Adrenal gland (tissue), 5 donors: ENCODE measurements around the gene MAP3K7.

ENCODE experiments used
- CTCF ChIP-seq, 6 experiments: fragments of 450-650 bp in 4 of 6; fragments of 200-600 bp in 2 of 6; sonication (generic) in 1 of 6; IDR thresholded peaks; 1 replicate in 5 of 6; 2 replicates in 1 of 6; pipeline versions ENCODE4 v1.5.1 to v1.8.0; 2016 to 2021; ENCODE audit warnings: antibody characterized with exemption in 6 of 6, mild to moderate bottlenecking in 2 of 6, moderate library complexity in 1 of 6
- POLR2A ChIP-seq, 2 donors: fragments of 450-650 bp; IDR thresholded peaks; one replicate each; pipeline ENCODE4 v1.6.1; 2017; ENCODE audit warnings: antibody characterized with exemption in 2 of 2, mild to moderate bottlenecking in 2 of 2, moderate library complexity in 1 of 2
- donor health status: DM: no; HTN: no; CAD: no.

- TF ChIP-seq CTCF (IDR thresholded peaks at IDR 0.05), result no peak
- no peak for TF ChIP-seq POLR2A (IDR thresholded peaks at IDR 0.05)
These were observed 41.4 kb downstream of the MAP3K7 start for GRCh38 chr6:90545448-90545847.
